Non-pigmented ciliary epithelial cell (primary cell): ENCODE data around the gene CEP19.
A peak's percentile ranks its signal among the peaks of the same experiment; 100 is the strongest.

ENCODE experiments used
- DNase-seq: peaks from one replicate; pipeline ENCODE4 v3.0.0-alpha.2; 2010; ENCODE audit warnings: low read depth

Gene CEP19

GRCh38 chr3:196666001-196666867 lies 45.8 kb downstream of the CEP19 start:
- DNase-seq, result peak; percentile 23

GRCh38 chr3:196662711-196663571 lies 49.1 kb downstream of the CEP19 start:
- peak; percentile 24 for DNase-seq

GRCh38 chr3:196662033-196662432 lies 50.0 kb downstream of the CEP19 start:
- DNase-seq, result no peak

GRCh38 chr3:196661400-196661799 lies 50.6 kb downstream of the CEP19 start:
- DNase-seq, result no peak

GRCh38 chr3:196660381-196661166 lies 51.5 kb downstream of the CEP19 start:
- no peak for DNase-seq

GRCh38 chr3:196659901-196660351 lies 52.1 kb downstream of the CEP19 start:
- DNase-seq, result no peak
